VCaP (cell line): ENCODE data around the gene TP73.

Experiments used
- H3K27ac ChIP-seq: fragments of 450-650 bp; 2 replicates; pipeline ENCODE4 v1.5.1; 2017
- TF ChIP-seq, protein P1 (sequence below): fragments of 450-650 bp; conservative IDR thresholded peaks from 2 replicates; pipeline ENCODE4 v1.5.1; 2017; ENCODE audit warnings: mild to moderate bottlenecking, moderate library complexity

The TP73 gene

DNA sequence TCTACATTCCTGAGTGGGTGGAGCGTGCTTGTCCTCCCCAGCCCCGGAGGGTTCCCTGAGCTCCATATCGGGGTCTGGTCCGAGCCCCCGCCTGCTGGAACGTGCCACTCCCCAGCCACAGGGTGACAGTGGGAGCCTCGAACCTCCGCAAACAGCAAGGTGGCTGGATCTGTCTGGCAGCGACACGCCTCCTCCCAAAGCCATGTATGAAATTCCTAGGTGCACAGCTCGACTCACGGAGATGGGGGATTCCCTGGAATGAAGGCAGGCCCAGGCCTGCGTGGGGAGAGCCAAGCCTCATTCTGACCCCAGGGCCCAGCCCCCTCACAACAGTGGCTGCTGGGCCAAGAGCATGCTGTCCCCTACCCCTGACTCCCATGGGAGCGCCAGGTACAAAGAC is 32.9 kb downstream of the TP73 start:
- TF ChIP-seq, protein P1, sequence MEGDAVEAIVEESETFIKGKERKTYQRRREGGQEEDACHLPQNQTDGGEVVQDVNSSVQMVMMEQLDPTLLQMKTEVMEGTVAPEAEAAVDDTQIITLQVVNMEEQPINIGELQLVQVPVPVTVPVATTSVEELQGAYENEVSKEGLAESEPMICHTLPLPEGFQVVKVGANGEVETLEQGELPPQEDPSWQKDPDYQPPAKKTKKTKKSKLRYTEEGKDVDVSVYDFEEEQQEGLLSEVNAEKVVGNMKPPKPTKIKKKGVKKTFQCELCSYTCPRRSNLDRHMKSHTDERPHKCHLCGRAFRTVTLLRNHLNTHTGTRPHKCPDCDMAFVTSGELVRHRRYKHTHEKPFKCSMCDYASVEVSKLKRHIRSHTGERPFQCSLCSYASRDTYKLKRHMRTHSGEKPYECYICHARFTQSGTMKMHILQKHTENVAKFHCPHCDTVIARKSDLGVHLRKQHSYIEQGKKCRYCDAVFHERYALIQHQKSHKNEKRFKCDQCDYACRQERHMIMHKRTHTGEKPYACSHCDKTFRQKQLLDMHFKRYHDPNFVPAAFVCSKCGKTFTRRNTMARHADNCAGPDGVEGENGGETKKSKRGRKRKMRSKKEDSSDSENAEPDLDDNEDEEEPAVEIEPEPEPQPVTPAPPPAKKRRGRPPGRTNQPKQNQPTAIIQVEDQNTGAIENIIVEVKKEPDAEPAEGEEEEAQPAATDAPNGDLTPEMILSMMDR = no peak
- H3K27ac ChIP-seq = no peak overlapping the region

DNA sequence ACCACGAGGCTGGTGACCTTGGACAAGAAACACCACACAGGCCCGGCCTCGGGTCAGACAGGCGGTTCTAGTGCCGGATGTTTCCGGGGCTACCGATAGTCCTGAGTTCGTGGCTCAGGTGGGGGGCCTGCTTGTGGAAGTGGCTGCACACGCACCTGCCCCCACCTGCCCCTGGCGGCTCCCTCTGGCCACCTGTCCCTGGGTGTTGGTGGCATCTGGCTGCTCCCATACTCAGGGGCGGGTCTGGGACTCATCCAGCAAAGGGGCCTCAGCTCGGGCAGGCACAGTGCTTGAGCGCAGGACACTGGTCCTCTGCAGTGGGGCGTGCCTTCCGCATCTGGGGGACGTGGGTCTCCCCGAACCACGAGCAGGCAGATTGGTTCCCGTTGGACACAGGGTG is 33.6 kb downstream of the TP73 start:
- TF ChIP-seq, protein P1 = no peak

DNA sequence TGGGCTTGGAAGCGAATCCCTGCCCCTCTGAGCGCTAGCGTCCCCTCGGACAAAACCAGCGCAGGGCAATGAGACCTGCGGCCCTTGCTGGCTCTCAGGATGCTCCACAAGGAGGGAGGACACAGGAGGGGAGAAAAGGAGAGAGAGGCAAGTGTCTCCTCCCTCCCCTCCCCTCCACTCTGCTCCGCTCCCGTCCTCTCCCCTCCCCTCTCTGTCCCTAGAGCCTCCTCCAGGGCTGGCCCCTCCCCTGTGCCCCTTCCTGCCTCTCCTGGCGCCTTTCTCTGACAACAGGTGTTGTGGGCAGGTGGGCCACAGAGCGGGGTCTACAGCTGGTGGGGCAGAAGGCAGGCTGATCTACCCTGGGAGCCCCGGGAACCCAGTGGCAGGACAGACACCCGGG is 35.2 kb downstream of the TP73 start:
- TF ChIP-seq, protein P1 = no peak
- no peak overlapping the region for H3K27ac ChIP-seq

More for the DNA sequence above, 33.6 kb downstream of the TP73 start:
- H3K27ac ChIP-seq = no peak overlapping the region

DNA sequence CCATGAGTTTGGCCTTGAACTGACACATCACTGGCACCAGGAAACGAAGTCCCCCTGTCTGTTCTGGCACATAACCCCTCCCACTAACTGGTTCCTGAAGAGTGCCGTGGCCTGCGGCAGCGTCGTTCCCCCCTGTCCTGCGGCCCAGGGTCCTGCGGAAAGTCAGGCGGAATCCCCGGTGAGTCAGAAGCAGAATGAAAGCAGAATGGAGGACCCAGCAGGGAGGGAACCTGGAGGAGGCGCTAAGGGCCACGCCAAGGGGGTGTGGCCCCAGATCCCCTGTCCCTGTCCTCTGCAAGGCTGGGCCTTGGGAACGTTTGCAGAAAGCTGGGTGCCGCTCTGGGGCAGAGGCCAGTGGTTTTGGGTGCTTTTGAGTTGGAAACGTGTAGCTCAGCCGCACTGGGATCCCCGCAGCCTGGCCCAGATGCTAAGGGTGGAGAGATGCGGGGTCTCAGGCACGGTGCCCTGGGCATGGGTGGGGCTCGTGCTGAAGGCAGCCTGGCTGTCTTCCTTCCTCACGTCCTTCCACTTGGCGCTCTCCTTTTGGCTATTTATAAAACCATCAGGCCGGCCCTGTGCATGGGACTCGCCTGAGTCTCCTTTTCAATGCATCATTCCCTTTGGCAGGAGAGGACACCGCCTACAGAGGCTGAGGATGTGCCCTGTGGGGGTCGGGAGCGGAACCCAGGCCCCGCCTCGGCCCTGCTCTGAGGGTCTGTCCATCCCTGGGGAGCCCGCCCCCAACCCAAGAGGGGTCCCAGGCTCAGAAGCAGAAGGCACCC is 36.2 kb downstream of the TP73 start:
- H3K27ac ChIP-seq = no peak overlapping the region
- TF ChIP-seq, protein P1 = no peak

DNA sequence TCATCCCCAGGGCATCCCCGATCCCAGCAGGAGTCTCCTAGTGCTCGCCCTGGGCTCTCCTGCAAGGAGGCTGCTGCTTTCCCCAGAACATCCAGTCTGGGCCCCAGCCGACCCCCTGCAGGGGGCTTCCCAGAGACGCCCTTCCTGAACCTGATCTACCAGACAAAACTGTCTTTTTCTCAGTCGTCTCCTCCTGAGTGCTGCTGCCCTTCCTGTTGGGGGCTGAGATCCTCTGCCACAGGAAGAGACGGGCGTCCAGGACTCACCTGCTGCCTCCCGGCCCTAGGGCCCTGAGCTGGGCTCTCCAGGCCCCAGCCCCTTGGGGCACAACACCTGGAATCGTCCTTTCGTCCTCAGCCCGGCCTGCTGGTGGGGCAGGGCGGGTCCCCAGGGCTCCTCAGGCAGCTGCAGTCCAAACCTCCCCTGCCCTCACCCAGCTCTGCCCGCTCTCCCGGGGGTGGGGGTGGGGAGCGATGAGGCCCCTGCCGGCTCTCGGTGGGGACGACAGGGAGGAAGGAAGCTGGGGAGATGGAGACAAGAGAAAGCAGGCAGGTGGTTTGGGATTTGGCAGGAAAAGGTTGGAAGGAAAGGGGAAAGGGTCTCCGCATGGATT is 36.9 kb downstream of the TP73 start:
- H3K27ac ChIP-seq = no peak overlapping the region
- TF ChIP-seq, protein P1 = no peak

DNA sequence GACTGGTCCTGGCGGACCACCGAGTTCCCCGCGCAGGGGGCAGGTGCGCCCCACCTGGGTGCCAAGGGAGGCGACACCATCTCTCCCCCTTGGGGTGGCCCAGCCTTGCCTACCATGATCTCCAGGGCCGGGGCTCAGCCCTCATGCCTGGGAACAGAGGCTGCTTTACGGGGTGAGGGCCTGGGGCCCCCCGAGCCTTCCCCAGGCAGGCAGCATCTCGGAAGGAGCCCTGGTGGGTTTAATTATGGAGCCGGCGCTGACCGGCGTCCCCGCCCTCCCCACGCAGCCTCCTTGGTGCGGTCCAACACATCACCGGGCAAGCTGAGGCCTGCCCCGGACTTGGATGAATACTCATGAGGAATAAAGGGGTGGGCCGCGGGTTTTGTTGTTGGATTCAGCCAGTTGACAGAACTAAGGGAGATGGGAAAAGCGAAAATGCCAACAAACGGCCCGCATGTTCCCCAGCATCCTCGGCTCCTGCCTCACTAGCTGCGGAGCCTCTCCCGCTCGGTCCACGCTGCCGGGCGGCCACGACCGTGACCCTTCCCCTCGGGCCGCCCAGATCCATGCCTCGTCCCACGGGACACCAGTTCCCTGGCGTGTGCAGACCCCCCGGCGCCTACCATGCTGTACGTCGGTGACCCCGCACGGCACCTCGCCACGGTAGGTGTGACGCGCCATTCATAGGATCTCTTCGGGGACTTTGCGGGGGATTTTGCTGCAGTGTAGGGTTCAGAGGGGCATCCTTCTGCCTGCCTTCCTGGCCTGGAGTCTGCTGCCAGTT is 38.2 kb downstream of the TP73 start:
- no peak overlapping the region for H3K27ac ChIP-seq
- TF ChIP-seq, protein P1 = no peak
